ENCODE measurements around the gene CIT.
"Not testable (repeated sequence)": the region's sequence is repeated elsewhere in the genome, so short reads cannot be mapped to it uniquely, and the experiment has no call there.

CIT gene

GRCh38 chr12:119876761-119877638, at the start of gene CIT:
Gene CIT, minus strand, starts transcription at chr12:119877320. Its CDS starts 1,152 bp downstream, at chr12:119876168.
- DNase-seq, result peak; percentile 80 to 88
- H3K27ac Mint-ChIP-seq, result peak within 1 kb of the TSS; percentile 50 to 86

GRCh38 chr12:119925269-119925668, 48.1 kb upstream of the CIT start:
- H3K27me3 Mint-ChIP-seq, result peaks cover 13% of the 10 kb centered on the region
- H3K27ac Mint-ChIP-seq, result no peak overlapping the region
- no peak overlapping the region for H3K4me3 Mint-ChIP-seq
- H3K4me1 Mint-ChIP-seq, result no peaks in the 10 kb centered on the region
- ATAC-seq (no peak), DNase-seq (no peak)
- no peaks in the 10 kb centered on the region for H3K9me3 Mint-ChIP-seq

More at GRCh38 chr12:119876761-119877638, at the start of gene CIT:
- Mint-ChIP-seq H3K27me3 (no peaks in the 10 kb centered on the region), H3K9me3 (no peaks in the 10 kb centered on the region), H3K4me3 (peak within 1 kb of the TSS; percentile 86 to 93), H3K4me1 (peaks cover 17% of the 10 kb centered on the region)
- peak; percentile 99 for ATAC-seq

GRCh38 chr12:119920064-119920463, 42.9 kb upstream of the CIT start:
- H3K9me3 Mint-ChIP-seq, result no peaks in the 10 kb centered on the region
- ATAC-seq (no peak), DNase-seq (no peak)
- H3K4me1 Mint-ChIP-seq, result no peaks in the 10 kb centered on the region
- H3K27ac Mint-ChIP-seq, result no peak overlapping the region
- H3K4me3 Mint-ChIP-seq, result no peak overlapping the region
- peaks cover 9% of the 10 kb centered on the region for H3K27me3 Mint-ChIP-seq

DNA sequence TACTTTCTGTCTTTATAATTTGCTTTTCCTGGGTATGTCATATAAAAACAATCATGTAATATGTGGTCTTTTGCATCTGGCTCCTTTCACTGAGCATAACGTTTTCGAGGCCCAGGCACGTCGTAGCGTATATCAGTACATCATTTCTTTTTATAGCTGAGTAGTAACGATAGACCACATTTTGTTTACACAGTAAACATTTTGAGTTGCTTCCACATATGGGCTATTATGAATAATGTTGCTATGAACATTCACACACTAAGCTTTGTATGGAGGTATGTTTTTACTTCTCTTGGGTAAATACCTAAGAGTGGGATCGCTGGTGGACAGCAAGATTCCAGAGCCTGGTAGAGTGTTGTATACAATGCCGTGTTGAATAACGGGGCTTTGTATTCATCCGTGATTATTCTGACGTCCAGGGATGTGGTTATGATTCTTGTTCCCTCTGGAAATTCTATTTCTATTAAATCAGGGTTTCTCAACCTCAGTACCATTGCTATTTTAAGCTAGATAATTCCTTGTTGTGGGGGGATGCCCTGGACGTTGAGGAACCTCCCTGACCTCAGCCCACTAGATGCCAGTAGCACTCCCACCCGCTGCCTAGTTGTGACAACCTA, 38.9 kb upstream of the CIT start:
- Mint-ChIP-seq H3K27me3 (no peaks in the 10 kb centered on the region), H3K27ac (no peak overlapping the region), H3K4me3 (no peak overlapping the region), H3K4me1 (no peaks in the 10 kb centered on the region), H3K9me3 (no peaks in the 10 kb centered on the region)
- no peak for ATAC-seq
- DNase-seq, result no peak

- no peak for DNase-seq
- no peak overlapping the region for H3K27ac Mint-ChIP-seq
- no peak overlapping the region for H3K4me3 Mint-ChIP-seq
- no peak for ATAC-seq
- no peaks in the 10 kb centered on the region for H3K27me3 Mint-ChIP-seq
- H3K4me1 Mint-ChIP-seq, result no peaks in the 10 kb centered on the region
- H3K9me3 Mint-ChIP-seq, result no peaks in the 10 kb centered on the region
Observed at GRCh38 chr12:119914666-119915065, 37.5 kb upstream of the CIT start.

DNA sequence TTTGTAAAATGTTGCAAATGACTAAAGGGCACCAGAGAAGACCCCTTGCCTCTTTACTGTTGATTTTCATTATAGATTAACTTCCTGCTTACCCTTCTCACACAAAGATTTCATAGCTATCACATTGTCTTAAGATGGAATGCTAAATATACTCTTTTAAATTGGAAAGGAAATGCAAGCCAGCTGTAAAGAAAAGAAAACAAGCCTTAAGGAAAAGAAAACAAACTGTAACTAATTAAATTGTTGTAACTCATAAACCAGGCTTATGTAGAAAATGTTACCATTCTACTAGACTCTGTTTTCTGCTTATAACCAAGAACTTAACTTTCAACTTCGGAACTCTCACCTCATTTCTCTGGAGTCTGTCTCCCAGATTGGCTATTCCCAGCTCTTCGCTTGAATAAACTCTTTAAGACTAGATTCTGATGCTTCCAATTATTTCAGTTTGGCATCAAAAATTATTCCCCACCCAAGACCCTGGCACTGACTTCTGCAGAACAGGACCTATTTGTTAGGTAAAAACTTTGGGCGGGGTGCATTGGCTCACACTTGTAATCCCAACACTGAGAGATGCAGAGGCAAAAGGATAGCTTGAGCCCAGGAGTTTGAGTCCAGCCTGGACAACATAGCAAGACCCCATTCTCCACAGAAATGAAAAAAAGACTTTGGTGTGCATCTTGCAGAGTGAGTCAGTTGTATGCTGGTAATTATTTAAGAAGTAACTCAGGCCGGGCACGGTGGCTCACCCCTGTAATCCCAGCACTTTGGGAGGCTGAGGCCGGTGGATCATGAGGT, 36.6 kb upstream of the CIT start:
- ATAC-seq, result no peak
- no peak for DNase-seq
- Mint-ChIP-seq H3K4me3 (no peak overlapping the region), H3K27ac (no peak overlapping the region), H3K27me3 (no peaks in the 10 kb centered on the region), H3K4me1 (no peaks in the 10 kb centered on the region), H3K9me3 (no peaks in the 10 kb centered on the region)

DNA sequence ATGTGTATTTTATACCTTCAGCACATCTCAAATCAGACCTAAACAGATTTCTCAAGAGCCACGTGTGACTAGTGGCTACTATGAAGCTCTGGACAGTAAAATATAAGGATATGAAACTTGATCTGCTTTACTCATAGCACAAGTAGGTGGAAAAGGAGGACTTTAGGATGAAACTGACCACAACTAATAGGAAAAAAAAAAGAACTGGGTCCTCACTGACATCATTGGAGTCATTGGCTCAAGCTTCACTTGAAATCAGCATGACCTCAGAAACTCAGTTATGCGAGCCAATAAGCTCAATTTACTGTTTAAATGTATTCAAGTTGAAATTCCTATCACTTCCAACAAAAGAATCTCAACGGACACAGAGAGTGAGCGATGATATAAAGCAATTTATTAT, 34.1 kb upstream of the CIT start:
- no peak overlapping the region for H3K27ac Mint-ChIP-seq
- H3K27me3 Mint-ChIP-seq, result no peaks in the 10 kb centered on the region
- H3K4me3 Mint-ChIP-seq, result no peak overlapping the region
- DNase-seq (no peak), ATAC-seq (no peak)
- H3K4me1 Mint-ChIP-seq, result no peaks in the 10 kb centered on the region
- H3K9me3 Mint-ChIP-seq, result no peaks in the 10 kb centered on the region

DNA sequence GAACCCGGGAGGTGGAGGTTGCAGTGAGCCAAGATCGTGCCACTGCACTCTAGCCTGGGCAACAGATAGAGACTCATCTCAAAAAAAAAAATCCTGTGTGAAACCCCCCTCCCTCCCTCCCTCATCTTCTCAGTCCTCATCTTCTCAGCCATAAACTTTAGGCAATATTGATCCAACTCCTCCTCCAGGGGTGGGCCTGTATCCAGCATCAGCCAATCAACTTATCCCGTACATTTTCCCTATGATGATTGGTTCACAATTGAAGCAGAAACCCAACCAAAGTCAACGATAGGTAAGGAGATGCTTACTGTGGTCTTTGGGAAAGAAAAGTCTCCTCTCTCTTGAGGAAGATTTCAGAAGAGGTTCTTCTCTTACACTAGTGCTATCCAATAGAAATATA, 33.5 kb upstream of the CIT start:
- DNase-seq (no peak), ATAC-seq (no peak)
- no peaks in the 10 kb centered on the region for H3K4me1 Mint-ChIP-seq
- H3K9me3 Mint-ChIP-seq, result no peaks in the 10 kb centered on the region
- H3K27ac Mint-ChIP-seq, result no peak overlapping the region
- no peaks in the 10 kb centered on the region for H3K27me3 Mint-ChIP-seq
- H3K4me3 Mint-ChIP-seq, result no peak overlapping the region

GRCh38 chr12:119902084-119902509, 25.0 kb upstream of the CIT start:
- H3K4me3 Mint-ChIP-seq, result no peak overlapping the region
- peak overlapping the region in 1 of 2 donors; percentile 43 for H3K27ac Mint-ChIP-seq
- H3K4me1 Mint-ChIP-seq, result peaks cover 8% of the 10 kb centered on the region
- DNase-seq (peak; percentile 66 to 80), ATAC-seq (peak; percentile 98)
- no peaks in the 10 kb centered on the region for H3K27me3 Mint-ChIP-seq
- no peaks in the 10 kb centered on the region for H3K9me3 Mint-ChIP-seq

GRCh38 chr12:119901670-119902069, 24.6 kb upstream of the CIT start:
- Mint-ChIP-seq H3K9me3 (no peaks in the 10 kb centered on the region), H3K27me3 (no peaks in the 10 kb centered on the region), H3K4me3 (no peak overlapping the region), H3K27ac (peak overlapping the region in 1 of 2 donors; percentile 43), H3K4me1 (peaks cover 8% of the 10 kb centered on the region)
- ATAC-seq, result no peak
- DNase-seq, result no peak

- H3K27me3 Mint-ChIP-seq, result no peaks in the 10 kb centered on the region
- ATAC-seq (no peak), DNase-seq (no peak)
- no peaks in the 10 kb centered on the region for H3K9me3 Mint-ChIP-seq
- H3K4me3 Mint-ChIP-seq, result no peak overlapping the region
- no peak overlapping the region for H3K27ac Mint-ChIP-seq
- no peaks in the 10 kb centered on the region for H3K4me1 Mint-ChIP-seq
Observed at GRCh38 chr12:119894916-119895315, 17.8 kb upstream of the CIT start.

DNA sequence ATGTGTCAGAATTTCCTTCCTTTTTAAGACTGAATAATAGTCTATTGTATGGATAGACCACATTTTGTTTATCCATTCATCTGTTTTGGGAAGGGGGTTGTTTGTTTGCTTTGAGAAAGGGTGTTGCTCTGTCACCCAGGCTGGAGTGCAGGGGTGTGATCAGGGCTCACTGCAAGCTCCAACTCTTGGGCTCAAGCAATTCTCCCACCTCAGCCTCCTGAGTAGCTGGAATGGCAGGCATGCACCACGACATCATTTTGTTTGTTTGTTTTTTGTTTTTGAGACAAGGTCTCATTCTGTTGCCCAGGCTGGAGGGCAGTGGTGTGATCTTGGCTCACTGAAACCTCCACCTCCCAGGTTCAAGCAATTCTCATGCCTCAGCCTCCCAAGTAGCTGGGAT, 15.5 kb upstream of the CIT start:
- H3K4me3 Mint-ChIP-seq, H3K9me3 Mint-ChIP-seq, ATAC-seq, H3K27ac Mint-ChIP-seq, H3K27me3 Mint-ChIP-seq, DNase-seq, H3K4me1 Mint-ChIP-seq: not testable (repeated sequence)

GRCh38 chr12:119885549-119885948, 8.4 kb upstream of the CIT start:
- no peaks in the 10 kb centered on the region for H3K9me3 Mint-ChIP-seq
- DNase-seq, result no peak
- H3K27me3 Mint-ChIP-seq, result peaks cover 6% of the 10 kb centered on the region
- H3K4me3 Mint-ChIP-seq, result no peak overlapping the region
- no peak overlapping the region for H3K27ac Mint-ChIP-seq
- no peak for ATAC-seq
- H3K4me1 Mint-ChIP-seq, result no peaks in the 10 kb centered on the region

GRCh38 chr12:119883791-119884190, 6.7 kb upstream of the CIT start:
- not testable (repeated sequence) for H3K27me3 Mint-ChIP-seq, H3K4me3 Mint-ChIP-seq, H3K4me1 Mint-ChIP-seq, DNase-seq, ATAC-seq, H3K9me3 Mint-ChIP-seq
- H3K27ac Mint-ChIP-seq, result peak overlapping the region in 1 of 2 donors; percentile 44

DNA sequence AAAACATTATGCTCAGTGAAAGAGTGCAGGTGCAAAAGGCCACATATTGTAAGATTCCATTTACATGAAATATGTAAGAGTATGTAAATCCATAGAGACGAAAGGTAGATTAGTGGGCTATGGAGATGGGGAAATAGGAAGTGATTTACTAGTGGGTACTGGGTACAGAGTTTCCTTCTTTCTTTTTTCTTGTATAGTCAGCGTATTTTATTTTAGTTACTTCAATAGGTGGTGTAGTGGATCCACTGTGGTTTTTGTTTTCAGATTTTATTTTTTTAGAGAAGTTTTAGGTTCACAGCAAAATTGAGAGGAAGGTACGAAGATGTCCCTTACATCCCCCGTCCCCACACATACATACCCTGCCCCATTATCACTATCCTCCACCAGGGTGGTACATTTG, 6.1 kb upstream of the CIT start:
- H3K4me1 Mint-ChIP-seq, result no peaks in the 10 kb centered on the region
- ATAC-seq (no peak), DNase-seq (no peak)
- H3K4me3 Mint-ChIP-seq, result no peak overlapping the region
- no peak overlapping the region for H3K27ac Mint-ChIP-seq
- no peaks in the 10 kb centered on the region for H3K9me3 Mint-ChIP-seq
- H3K27me3 Mint-ChIP-seq, result peaks cover 6% of the 10 kb centered on the region

DNA sequence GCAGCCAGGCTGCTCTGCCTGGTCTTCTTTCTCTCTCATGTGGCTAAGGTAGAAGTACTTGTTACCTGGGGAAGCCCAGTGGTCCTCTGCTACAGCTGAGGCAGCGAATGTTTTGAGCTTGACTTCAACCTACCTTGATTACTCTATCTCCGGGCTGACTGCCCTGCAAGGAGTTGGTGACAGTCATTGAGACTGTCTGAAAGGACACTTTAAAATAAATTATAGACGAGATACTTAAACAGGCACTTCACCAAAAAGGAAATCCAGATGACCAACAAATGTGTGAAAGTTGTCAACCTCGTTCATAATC, 474 bp upstream of the CIT start:
- Mint-ChIP-seq H3K4me1 (peaks cover 17% of the 10 kb centered on the region), H3K9me3 (no peaks in the 10 kb centered on the region), H3K27me3 (peaks cover 6% of the 10 kb centered on the region), H3K27ac (no peak overlapping the region), H3K4me3 (peak overlapping the region; percentile 86 to 93)
- DNase-seq, result no peak
- peak; percentile 81 for ATAC-seq

Measured in stimulated activated naive CD8-positive, alpha-beta T cell treated with anti-CD3 and anti-CD28 coated beads, Interleukin-15, amount 100 ng/mL, for 72 hours (primary cell).